ENCODE results near the gene ZNF322.

The ZNF322 gene

GRCh38 chr6:26588965-26589364 is 70.6 kb downstream of the ZNF322 start:
- DNase-seq: no peak

All from CD4-positive, alpha-beta T cell treated with Interleukin-1 beta for 1 hour (primary cell).